ENCODE measurements around the gene EP400.

EP400 gene

DNA sequence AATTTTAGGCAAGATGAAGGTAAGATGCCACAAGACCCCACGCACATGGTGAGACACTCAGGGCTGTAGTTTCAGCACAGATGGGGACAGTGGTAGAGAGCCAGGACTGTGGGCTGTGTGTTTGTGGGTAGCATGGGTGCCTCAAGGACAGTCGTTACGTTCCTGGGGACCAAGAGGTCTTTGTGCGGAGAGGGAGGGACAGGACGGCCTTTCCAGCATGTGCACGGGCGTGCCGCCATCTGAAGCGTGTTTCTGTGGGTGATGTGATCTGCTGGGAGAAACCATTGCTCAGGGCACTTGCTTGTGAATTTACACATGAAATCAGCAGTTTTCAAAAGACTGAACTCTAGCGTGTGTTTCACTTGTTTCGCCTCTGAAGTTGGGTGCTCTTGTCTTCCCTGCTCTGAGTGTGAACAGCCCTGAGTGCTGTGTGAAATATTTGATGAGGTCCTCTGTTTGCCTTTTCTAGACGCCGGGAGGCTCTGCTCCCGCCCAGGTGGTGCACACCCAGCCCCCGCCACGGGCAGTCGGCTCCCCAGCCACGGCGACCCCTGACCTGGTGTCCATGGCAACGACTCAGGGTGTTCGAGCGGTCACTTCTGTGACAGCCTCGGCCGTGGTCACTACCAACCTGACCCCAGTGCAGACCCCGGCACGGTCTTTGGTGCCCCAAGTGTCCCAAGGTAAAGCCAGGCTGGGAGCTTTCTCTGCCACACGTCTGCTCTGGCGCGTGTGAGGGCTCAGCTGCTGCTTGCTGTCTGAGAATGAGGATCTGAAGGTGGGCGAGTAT lies 112.1 kb downstream of the EP400 start:
- FAIRE-seq (no peak), DNase-seq (ENCODE audit: insufficient read length, low spot score) (no peak)

DNA sequence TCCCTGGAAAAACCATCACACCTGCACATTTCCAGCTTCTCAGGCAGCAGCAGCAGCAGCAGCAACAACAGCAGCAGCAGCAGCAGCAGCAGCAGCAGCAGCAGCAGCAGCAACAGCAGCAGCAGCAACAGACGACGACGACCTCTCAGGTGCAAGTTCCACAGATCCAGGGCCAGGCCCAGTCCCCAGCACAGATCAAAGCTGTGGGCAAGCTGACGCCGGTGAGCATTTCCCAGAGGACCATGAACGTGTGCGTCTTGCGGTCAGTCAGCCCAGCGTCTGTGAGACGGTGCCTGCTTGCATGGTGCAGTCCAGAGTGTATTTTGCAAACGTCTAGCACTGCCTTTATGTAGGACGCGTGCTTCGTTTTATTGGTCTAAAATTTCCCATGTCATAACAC lies 112.7 kb downstream of the EP400 start:
- no peak for FAIRE-seq
- DNase-seq (ENCODE audit: insufficient read length, low spot score), result no peak

DNA sequence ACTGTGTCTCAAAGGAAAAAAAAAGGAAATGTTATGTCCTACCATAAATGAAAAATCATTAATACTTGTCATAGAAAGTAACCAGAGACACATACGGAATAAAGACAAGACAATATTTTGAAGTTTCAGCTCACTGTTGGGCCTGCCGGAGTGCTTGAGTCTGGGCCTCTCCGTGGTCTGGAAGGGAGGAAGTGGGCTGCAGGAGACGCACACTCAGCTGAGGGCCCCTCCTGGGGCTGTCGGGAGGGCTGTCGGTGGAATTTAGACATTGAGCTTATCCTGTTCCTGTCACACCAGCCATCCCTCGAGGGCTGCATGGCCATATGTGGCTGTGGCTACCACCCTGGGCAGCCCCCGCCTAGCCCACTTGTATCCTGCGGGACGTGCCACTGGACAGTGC lies 113.7 kb downstream of the EP400 start:
- DNase-seq (ENCODE audit: insufficient read length, low spot score) (no peak), FAIRE-seq (no peak)

DNA sequence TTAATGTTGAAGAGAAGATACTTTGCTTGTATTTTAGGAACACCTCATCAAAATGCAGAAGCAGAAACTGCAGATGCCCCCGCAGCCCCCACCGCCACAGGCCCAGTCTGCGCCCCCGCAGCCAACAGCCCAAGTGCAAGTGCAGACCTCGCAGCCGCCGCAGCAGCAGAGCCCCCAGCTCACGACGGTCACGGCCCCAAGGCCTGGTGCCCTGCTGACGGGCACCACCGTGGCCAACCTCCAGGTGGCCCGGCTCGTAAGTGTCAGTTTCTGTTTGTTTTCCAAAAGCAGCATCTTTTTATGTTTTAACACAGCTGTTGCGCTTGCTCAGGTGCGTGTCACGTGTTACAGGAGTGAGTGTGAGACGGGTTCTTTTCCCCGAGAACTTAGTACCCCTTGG lies 114.9 kb downstream of the EP400 start:
- DNase-seq (ENCODE audit: insufficient read length, low spot score) (no peak), FAIRE-seq (no peak)

DNA sequence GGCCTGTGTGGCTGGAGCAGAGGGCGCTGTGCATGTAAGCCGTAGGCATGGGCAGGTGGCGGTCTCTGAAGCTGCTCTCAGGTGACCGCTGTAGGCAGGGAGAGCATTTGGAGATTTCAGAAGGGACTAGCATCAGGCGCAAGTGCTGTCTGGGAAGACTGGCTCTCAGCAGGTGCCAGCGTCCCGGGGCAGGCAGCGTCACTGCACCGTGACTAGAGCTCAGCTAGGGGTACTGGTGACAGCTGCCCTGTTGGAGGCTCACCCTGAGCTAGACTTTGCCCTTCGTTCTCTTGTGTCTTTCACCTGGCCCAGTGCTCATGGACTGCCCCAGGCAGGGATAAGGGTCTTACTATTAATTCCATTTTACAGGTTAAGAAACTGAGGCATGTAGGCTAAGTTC lies 115.5 kb downstream of the EP400 start:
- no peak for DNase-seq (ENCODE audit: insufficient read length, low spot score)
- FAIRE-seq, result no peak

DNA sequence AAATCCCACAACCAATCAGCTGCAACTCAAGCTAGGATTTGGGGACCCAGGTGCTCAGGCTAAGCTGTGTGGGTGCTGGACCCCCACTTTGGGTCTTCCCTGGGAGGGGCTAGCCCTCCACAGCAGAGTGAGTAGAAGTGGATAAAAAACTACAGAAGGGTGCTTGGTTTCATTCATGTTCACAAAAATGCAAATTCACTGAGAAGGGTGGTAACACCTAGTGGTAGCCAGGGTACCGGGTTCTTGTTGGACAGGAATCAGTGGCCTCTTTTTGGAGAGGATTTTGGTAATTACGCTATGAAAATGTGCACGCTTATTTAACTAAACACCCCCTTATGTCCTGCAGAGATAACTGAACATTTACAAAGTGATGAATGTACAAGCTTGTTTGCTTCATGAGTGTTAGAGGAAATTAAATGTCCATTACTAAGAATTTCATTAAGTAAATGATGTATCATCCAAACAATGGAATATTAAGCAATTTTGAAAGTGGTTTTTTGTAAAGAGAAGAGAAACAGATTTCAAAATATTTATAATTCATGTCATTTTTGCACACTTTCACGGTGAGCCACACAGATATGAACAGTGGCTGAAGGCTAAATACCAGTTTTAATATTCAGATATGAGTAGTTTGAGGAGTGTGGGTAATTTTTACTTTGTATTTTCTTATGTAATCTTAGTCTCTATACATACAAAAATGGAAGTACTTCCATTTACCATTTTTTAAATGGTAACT lies 116.0 kb downstream of the EP400 start:
- DNase-seq (ENCODE audit: insufficient read length, low spot score) (no peak), FAIRE-seq (no peak)

DNA sequence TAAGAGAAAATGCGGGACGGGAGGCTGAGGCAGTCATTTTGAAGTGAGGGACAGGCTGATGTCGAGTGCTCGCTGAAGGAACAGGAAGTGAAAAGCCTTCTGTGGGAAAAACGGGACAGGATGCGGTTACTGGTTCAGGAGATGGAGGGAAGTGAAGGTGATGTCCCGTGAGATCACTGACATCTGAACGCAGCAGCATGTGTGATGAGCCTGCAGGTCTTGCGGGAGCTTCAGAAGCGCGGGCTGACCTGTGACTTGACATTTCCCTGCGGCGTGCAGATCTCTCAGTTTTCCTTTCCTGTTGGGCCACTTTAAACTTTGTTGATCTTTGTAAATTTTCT lies 116.6 kb downstream of the EP400 start:
- no peak for DNase-seq (ENCODE audit: insufficient read length, low spot score)
- no peak for FAIRE-seq

DNA sequence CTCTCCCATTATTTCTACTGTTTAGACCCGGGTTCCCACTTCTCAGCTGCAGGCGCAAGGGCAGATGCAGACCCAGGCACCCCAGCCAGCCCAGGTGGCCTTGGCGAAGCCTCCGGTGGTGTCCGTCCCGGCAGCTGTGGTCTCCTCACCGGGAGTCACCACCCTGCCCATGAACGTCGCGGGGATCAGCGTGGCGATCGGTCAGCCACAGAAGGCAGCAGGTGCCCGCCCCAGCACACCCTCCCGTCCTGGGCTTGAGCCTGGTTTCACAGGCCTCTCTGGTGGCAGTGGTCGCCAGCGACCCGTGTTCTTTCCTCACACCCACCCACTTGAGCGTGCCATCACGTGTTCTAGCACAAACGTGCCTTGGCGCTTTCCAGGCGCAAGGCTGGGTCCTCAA lies 117.0 kb downstream of the EP400 start:
- DNase-seq (ENCODE audit: insufficient read length, low spot score) (no peak), FAIRE-seq (no peak)

DNA sequence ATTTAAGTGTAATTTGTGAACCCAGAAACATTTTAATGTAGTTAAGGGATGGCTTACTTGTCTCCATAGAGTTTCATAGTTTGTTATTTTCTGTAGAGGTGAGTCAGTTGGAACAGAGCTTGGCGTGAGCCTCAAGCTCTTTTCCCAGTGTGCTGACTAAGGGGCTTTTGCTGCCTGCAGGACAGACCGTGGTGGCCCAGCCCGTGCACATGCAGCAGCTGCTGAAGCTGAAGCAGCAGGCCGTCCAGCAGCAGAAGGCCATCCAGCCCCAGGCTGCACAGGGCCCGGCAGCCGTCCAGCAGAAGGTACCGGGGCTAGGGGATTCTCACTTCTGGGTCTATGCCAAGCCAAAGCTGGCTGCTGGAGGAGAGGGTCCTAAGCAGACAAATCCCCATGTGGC lies 117.4 kb downstream of the EP400 start:
- no peak for FAIRE-seq

DNA sequence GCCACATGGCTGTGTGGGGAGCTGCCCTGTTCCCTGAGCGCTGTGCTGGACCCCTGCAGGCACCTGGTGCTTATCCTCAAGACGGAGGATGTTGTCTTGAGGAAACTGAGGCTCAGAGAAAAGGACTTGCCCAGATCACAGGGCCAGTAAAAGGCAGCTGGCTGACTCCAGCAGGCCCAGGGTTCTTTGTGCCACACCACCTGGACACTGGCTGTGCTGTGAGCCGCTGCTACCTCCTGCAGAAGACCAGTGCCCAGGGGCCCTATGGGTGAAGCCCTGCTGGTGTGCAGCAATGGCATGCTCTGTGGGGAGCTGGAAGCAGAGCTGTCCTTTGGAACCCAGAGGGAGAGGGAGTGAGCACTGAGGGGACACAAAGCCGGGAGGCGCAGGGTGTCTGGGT lies 118.5 kb downstream of the EP400 start:
- FAIRE-seq, result no peak
- no peak for DNase-seq (ENCODE audit: insufficient read length, low spot score)

More for the DNA sequence above, 117.4 kb downstream of the EP400 start:
- DNase-seq (ENCODE audit: insufficient read length, low spot score), result no peak

DNA sequence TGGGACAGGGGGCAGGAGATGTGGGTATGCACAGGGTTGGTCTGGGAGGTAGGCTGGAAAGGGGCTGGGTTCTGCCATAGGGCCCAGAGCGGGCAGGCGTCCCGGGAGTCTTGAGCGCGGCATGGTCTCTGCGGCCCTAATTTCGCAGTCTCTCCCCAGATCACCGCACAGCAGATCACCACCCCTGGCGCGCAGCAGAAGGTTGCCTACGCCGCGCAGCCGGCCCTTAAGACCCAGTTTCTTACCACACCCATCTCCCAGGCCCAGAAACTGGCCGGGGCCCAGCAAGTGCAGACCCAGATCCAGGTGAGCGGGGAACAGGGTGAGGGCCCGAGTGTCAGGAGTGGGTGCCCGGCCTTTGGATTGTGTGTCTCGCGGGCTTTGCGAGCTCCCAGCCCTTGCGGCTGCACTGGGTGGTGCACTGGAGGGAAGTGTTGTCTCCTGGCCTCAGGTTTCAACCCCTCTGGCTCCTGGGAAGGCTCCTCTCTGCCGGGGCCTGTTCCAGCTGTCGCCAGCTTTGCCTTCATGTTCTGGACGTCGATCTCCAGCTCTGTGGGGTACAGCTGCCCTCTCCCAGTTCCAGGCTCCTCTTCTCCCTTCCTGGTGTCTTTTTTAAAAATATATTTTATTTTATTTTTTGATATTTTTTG lies 119.7 kb downstream of the EP400 start:
- FAIRE-seq (no peak), DNase-seq (ENCODE audit: insufficient read length, low spot score) (no peak)

DNA sequence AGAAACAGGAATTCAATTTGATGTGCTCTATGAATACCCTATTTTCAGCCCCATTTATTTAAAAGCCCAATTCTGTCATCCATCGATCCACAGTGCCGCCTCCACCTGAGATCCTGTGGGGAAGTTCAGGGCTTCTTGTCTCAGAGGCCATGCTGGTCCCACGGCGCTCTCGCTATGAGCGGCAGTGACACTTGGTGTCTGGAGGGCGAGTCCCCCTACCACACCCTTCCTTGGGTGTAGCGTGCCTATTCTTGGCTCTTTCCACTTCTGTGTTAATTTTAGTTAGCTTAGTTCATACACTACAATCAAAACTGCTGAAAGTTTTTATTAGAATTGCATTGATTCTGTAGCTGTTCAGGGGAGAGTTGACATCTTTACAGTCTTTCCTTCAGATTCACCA lies 120.6 kb downstream of the EP400 start:
- DNase-seq (ENCODE audit: insufficient read length, low spot score) (no peak), FAIRE-seq (no peak)

DNA sequence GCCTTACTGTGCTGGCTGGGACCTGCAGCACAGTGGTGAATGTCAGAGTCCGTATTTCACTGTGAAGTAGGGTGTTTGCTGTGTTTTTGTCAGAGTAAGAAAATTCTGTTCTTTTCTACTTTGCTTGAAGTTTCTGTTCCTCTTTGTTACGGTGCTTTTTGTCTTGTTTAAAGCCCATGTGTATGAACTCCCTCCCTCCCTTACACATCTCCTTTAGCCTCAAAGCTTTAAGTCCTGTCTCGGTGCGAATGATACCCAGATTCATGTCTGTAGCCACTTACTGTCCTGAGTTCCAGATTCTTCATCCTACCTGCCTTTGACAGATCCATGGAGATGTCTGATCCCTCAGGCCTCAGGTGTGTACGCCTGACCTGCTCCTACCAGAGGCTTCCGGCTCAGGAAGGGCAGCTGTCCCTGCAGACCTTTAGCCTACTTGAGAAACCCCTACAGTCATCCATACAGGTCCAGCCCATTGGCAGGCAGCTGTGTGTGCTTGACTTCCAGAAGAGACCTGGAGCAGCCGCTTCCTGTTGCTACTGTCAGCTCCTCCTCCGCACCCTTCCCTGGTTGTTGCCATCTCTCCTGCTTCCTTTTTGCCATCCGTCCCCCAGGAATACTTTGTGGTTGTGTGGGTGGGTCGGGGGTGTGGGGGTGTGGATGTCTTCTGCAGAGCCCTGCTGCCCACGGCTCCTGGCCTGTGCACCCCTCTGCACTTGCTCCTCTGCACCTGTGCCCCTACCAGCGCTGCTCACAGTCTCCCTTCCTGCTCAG lies 121.5 kb downstream of the EP400 start:
- DNase-seq (ENCODE audit: insufficient read length, low spot score) (no peak), FAIRE-seq (no peak)

DNA sequence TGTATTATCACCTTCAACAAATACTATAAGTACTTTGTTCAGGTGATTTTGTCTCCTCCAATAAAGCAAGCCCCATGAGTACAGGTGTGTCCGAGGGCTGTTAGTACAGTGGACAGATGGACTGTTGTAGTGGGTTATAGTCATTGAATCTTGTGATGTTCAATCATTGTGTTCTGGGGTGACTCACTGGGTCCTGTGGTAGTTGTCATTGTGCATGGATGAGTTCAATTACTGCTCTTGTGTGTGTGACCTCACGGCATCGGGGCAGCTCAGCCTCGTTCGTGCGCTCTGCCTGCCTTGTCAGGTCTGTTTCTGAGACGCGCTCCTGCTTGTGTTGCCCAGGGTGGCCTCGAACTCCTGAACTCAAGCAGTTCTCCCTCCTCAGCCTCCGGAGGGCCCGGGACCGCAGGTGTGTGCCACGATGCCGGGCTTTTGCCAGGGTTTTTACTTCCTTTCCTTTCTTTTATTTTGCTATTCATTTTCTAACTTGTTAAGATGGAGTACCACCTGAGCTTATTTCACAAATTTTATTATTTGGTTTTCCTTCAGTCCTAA lies 122.2 kb downstream of the EP400 start:
- FAIRE-seq (no peak), DNase-seq (ENCODE audit: insufficient read length, low spot score) (no peak)

DNA sequence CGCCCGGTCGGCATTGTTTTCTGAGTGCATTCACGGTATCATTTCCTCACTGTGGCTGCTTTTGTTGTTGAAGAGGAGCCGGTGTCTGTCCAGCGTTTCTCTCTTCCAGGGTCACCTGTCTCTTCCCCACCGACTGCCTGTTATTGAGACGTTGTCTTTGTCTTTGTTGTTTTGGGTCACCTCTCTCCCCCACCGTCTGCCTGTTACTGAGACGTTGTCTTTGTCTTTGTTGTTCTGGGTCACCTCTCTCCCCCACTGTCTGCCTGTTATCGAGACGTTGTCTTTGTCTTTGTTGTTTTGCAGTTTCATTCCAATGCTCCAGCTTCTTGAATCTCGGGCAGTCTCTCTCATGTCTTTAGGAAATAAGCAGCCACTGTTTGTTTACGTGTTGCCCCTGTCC lies 124.5 kb downstream of the EP400 start:
- no peak for FAIRE-seq
- no peak for DNase-seq (ENCODE audit: insufficient read length, low spot score)

DNA sequence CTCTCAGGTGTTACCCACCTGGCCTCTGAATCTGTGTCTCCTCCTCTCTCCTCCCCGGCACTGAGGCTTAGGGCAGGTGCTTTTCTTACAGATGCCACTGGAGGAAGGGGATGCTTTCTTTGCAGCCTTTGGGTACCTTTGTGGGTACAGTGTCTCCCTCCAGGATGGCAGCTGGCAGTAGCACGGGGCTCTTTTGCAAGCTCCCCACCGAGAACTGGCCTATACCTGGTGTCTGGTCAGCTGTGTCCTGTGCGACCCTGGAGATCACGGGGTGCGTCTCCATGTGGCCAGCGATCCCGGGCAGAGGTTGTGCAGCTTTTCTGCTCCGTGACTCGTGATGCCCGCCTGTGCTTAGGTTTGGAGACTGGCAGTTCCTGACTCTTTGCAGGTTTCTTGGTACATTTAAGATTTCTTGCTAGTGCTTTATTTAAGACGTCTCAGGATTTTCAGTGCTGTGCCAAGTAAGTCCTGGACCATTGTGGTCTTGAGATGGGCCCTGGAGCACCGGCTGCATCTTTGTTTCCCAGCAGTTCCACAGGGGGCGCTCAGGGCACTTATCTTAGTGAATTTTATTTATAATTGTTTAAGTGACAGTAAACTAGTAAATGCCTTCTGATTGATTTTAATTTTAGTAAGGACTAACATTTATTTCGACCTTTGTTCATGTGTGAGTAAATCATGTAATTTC lies 125.4 kb downstream of the EP400 start:
- FAIRE-seq (no peak), DNase-seq (ENCODE audit: insufficient read length, low spot score) (no peak)

DNA sequence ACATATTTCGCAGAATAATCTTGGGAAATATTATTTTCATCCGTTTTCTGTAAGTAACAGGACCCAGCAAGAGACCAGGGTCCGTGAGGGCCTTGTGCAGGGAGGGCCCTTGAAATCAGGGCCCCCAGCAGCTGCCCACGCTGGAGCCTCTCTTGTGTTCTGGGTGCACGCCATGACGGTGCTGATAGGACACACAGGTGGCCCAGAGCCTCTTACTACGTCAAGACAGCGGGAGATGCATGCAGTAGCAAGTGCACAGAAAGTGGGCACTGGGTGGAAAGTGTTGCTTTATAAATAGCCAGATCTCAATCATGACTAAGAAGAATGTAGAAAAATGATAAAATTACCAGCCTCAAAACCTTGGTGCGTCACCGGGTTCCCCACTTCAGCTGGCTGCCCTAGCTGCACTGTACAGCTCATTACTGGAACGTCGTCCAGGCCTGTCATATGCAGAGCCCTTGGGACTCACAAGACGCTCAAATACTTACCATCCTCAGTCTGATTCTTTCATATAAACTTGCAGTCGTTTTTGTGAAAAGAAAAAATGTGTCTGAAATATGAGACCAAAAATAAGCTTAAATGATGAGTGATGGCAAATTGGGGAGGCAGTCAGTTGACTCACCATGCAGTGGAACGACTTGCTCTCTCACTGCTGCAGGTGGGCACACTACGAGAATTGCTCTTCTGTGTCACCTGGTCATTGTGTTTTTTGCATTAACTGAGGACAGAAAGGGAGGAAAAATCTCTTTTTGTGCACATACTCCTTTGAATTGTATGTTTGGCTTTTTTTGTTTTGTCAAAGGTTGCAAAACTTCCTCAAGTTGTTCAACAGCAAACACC lies 126.2 kb downstream of the EP400 start:
- DNase-seq (ENCODE audit: insufficient read length, low spot score) (no peak), FAIRE-seq (no peak)

DNA sequence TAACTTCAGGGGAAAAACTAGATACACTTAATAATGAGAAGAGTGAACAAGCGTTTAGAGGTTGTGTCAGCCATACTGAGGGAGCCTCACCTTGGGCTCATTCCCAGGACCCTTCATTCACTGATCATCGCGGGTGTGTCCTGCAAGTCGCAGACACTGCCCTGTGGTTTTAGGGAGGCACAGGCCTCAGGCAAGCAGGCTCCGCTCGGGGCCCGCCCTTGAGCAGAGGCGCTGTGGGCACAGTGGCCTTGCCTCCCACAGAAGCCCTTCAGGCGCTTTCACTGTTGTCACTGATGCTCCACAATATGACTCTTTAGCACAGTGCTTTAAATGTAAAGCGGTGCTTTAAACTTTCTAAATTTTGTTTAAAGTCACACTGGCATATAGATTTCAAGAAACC lies 127.0 kb downstream of the EP400 start:
- FAIRE-seq, result no peak

DNA sequence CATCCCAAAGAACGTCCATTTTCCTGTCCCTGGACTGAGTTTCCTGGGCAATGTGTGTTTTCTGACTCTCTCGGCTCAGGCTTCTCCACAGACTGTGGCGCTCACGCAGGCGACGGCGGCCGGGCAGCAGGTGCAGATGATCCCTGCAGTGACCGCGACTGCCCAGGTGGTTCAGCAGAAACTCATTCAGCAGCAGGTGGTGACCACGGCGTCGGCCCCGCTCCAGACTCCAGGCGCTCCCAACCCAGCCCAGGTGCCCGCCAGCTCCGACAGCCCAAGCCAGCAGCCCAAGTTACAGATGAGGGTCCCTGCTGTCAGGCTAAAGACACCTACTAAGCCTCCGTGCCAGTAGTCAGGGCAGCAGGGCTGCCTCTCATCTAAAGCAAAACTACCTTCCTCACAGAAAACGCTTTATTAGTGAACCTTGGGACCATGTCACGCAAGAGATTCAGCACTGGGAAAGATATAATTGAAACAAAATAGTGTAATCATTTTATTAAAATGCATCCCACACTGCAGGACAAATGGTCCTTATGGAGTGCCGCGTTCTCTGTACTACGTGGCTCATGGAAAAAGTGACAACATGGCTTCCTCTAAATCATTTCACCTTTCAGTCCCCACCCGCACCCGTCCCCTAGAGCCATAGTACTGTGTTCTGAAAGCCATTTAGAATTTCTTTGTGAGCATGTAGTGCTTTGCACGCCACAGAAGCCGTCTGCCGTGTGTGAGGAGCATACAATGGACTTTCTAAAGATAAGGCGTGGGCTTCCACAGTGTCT lies 127.8 kb downstream of the EP400 start:
- FAIRE-seq (no peak), DNase-seq (ENCODE audit: insufficient read length, low spot score) (no peak)

More for the DNA sequence above, 127.0 kb downstream of the EP400 start:
- DNase-seq (ENCODE audit: insufficient read length, low spot score), result no peak

All from HTR-8/SVneo (cell line).